Testis (tissue), 3 donors: ENCODE data around the gene TMPRSS13. TPM values are rescaled to one million over a fixed set of nuclear protein-coding genes. Genes with fewer than 3 reads are reported as not detected.

Experiments
- DNase-seq: peaks from one replicate; pipeline ENCODE4 v3.0.0-alpha.2; 2019
- H3K27ac ChIP-seq, 2 donors: fragments of 200-600 bp; sonication (generic); one replicate each; pipeline ENCODE4 v1.5.1; 2019
- H3K27me3 ChIP-seq: fragments of 200-600 bp; sonication (generic); one replicate; pipeline ENCODE4 v1.5.1; 2019
- H3K36me3 ChIP-seq: fragments of 200-600 bp; sonication (generic); one replicate; pipeline ENCODE4 v1.5.1; 2017; ENCODE audit warnings: low read depth; ENCODE audit errors: missing control alignments
- H3K4me1 ChIP-seq: fragments of 200-600 bp; sonication (generic); one replicate; pipeline ENCODE4 v1.5.1; 2019
- H3K4me3 ChIP-seq, 2 donors: fragments of 200-600 bp; sonication (generic); one replicate each; pipeline ENCODE4 v1.5.1; 2017 to 2019
- H3K9me3 ChIP-seq: fragments of 200-600 bp; sonication (generic); one replicate; pipeline ENCODE4 v1.5.1; 2017
- POLR2A ChIP-seq: fragments of 450-650 bp; IDR thresholded peaks from one replicate; pipeline ENCODE4 v1.6.1; 2017; ENCODE audit warnings: antibody characterized with exemption, mild to moderate bottlenecking, moderate library complexity
- WGBS, 2 donors: methylation state at CpG; one replicate each; pipeline ENCODE4 v1.1.5; 2018; 5-methylcytosine and 5-hydroxymethylcytosine counted together
- intact Hi-C: fragments of 100-400 bp; cut with DNase I; formaldehyde crosslinking; loops from one replicate; pipeline ENCODE4 v1.15.1; 2023; ENCODE audit warnings: low total_unique reads
- polyA plus RNA-seq: library from polyadenylated mRNA; stranded (reverse); fragments of 350-450 nt; fragmentation: Illumina TruSeq; extraction: RNeasy Lipid Tissue Mini Kit (QIAGEN cat#74804); gene quantifications from one replicate; pipeline ENCODE4 v1.2.3, GENCODE V29; 2014; ENCODE audit warnings: low read depth, low replicate concordance; ENCODE audit not compliant: insufficient read depth
- total RNA-seq, 2 donors: library from RNA; depleted of rRNA; stranded (reverse); fragments of >200 nt; gene quantifications; one replicate each; pipeline ENCODE4 v1.2.3, GENCODE V29; 2016
- TF ChIP-seq, protein P1 (sequence below), 3 experiments: fragments of 450-650 bp in 2 of 3; fragments of 200-600 bp in 1 of 3; sonication (generic) in 1 of 3; IDR thresholded peaks; one replicate each; pipeline ENCODE4 v1.5.1; 2016 to 2019; ENCODE audit warnings: antibody characterized with exemption in 3 of 3, mild to moderate bottlenecking in 2 of 3, moderate library complexity in 1 of 3

Gene TMPRSS13
- total and polyA plus RNA-seq, 3 donors from 2014 or later = 0.74 to 0.91 (median 0.87) TPM

GRCh38 chr11:117898059-117898458 lies 31.1 kb downstream of the TMPRSS13 start:
- Histone ChIP-seq H3K4me3 (no peak overlapping the region), H3K9me3 (no peaks in the 10 kb centered on the region), H3K4me1 (no peaks in the 10 kb centered on the region), H3K27me3 (no peaks in the 10 kb centered on the region), H3K36me3 (no peaks in the 10 kb centered on the region), H3K27ac (no peak overlapping the region)
- intact Hi-C loops = no loop called here
- WGBS, 2 donors = 72 to 93% methylated on average over 4 of the region's 4 CpGs
- no peak for TF ChIP-seq POLR2A
- TF ChIP-seq, protein P1, sequence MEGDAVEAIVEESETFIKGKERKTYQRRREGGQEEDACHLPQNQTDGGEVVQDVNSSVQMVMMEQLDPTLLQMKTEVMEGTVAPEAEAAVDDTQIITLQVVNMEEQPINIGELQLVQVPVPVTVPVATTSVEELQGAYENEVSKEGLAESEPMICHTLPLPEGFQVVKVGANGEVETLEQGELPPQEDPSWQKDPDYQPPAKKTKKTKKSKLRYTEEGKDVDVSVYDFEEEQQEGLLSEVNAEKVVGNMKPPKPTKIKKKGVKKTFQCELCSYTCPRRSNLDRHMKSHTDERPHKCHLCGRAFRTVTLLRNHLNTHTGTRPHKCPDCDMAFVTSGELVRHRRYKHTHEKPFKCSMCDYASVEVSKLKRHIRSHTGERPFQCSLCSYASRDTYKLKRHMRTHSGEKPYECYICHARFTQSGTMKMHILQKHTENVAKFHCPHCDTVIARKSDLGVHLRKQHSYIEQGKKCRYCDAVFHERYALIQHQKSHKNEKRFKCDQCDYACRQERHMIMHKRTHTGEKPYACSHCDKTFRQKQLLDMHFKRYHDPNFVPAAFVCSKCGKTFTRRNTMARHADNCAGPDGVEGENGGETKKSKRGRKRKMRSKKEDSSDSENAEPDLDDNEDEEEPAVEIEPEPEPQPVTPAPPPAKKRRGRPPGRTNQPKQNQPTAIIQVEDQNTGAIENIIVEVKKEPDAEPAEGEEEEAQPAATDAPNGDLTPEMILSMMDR (IDR thresholded peaks at IDR 0.05) = no peak
- no peak for DNase-seq

DNA sequence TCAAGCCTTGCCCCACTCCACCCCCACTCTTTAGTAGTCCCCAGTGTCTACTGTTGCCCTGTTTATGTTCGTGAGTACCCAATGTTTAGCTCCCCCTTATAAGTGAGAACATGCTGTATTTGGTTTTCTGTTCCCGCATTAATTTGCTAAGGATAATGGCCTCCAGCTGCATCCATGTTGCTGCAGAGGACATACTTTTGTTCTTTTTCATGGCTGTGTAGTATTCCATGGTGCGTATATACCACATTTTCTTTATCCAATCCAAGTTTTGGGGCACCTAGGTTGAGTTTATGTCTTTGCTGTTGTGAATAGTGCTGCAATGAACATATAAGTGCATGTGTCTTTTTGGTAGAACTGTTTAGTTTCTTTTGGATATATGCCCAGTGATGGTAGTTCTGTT lies 36.6 kb downstream of the TMPRSS13 start:
- WGBS, 2 donors = 97% methylated on average over 3 of the region's 3 CpGs
- Histone ChIP-seq H3K9me3 (no peaks in the 10 kb centered on the region), H3K4me3 (no peak overlapping the region), H3K4me1 (peaks cover 12% of the 10 kb centered on the region), H3K27me3 (no peaks in the 10 kb centered on the region), H3K27ac (no peak overlapping the region), H3K36me3 (no peaks in the 10 kb centered on the region)
- no peak for DNase-seq
- intact Hi-C loops = no loop called here
- TF ChIP-seq POLR2A = no peak
- TF ChIP-seq, protein P1 (IDR thresholded peaks at IDR 0.05) = no peak

GRCh38 chr11:117891362-117891761 lies 37.8 kb downstream of the TMPRSS13 start:
- TF ChIP-seq POLR2A = no peak
- TF ChIP-seq, protein P1 (IDR thresholded peaks at IDR 0.05) = no peak
- no peaks in the 10 kb centered on the region for H3K27me3 ChIP-seq
- H3K4me1 ChIP-seq = peaks cover 17% of the 10 kb centered on the region
- no peaks in the 10 kb centered on the region for H3K36me3 ChIP-seq
- peak; percentile 9 for DNase-seq
- WGBS, 2 donors = 82 to 91% methylated on average over 2 of the region's 2 CpGs
- intact Hi-C loops = no loop called here
- no peak overlapping the region for H3K27ac ChIP-seq
- no peak overlapping the region for H3K4me3 ChIP-seq
- no peaks in the 10 kb centered on the region for H3K9me3 ChIP-seq

DNA sequence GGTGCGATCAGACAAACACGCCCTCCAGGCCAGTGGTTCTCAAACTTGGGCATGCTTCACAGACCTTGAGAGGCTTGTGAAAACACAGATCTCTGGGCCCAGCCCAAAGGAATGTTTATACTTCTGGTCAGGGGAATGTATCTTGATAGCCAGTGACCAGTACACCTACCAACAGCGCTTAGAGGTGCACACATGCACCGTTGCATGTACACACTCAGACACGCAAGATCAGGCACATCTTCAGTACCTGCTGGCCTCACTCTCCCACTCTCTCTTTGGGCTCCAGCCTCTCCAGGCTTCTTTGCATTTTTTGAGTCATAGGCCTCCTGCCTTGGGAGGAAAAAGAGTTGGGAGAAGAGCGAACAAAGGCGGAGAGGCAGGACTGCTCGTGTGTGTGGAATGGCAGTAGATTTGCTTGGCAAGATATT lies 41.0 kb downstream of the TMPRSS13 start:
- no peaks in the 10 kb centered on the region for H3K27me3 ChIP-seq
- no peaks in the 10 kb centered on the region for H3K9me3 ChIP-seq
- no peaks in the 10 kb centered on the region for H3K36me3 ChIP-seq
- WGBS, 2 donors = 67 to 68% methylated on average over 8 of the region's 8 CpGs
- intact Hi-C loops = no loop called here
- no peak overlapping the region for H3K4me3 ChIP-seq
- peak; percentile 16 for DNase-seq
- H3K4me1 ChIP-seq = peaks cover 34% of the 10 kb centered on the region
- H3K27ac ChIP-seq = peak overlapping the region; percentile 32 to 46
- TF ChIP-seq POLR2A = no peak

DNA sequence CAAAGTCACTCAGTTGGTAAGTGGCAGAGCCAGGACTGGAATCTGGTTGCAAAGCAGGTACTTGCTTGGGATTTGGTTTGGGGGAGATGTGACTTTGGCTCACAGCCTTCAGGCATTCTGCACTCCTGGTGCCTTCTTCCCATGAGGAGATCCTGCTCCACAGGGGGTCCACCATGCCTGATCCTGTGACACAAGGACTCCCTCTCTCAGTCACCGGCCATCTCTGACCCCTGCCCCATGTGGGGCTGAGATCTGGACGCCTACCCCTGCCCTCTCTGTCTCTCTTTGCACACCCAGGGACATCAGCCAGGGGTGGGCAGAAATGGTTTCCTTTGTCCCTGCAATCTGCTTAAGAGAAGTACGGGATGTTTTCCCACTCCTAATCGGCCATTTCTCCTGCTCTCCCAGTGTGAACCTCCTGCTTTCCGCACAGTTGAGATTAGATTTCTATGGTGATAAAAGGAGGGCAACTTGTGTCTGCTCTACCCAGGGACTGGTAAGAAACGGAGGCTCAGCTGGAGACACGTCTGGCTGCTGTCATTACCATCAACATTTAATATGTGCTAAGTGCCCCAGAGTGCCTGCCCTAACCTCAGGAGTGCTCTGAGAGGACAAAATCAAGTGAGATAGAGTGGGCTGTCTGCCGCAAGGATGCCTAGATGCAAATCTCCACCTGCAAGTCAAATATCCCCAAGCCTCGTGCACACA lies 41.6 kb downstream of the TMPRSS13 start:
- H3K4me3 ChIP-seq = no peak overlapping the region
- no peaks in the 10 kb centered on the region for H3K9me3 ChIP-seq
- intact Hi-C loops = no loop called here
- H3K36me3 ChIP-seq = no peaks in the 10 kb centered on the region
- TF ChIP-seq, protein P1 (IDR thresholded peaks at IDR 0.05) = no peak
- no peak for TF ChIP-seq POLR2A
- H3K4me1 ChIP-seq = peaks cover 34% of the 10 kb centered on the region
- WGBS, 2 donors = 62 to 65% methylated on average over 9 of the region's 9 CpGs
- no peaks in the 10 kb centered on the region for H3K27me3 ChIP-seq
- peak overlapping the region; percentile 32 to 46 for H3K27ac ChIP-seq
- DNase-seq = peak; percentile 14
